OCI-M1 (cell line): ENCODE data around the gene RPS6KC1.
"Not testable (repeated sequence)": the region's sequence is repeated elsewhere in the genome, so short reads cannot be mapped to it uniquely, and the experiment has no call there.

Source experiments
- DNase-seq: peaks from one replicate; lab custom pipeline; 2025; lab: John Stamatoyannopoulos, UW

The RPS6KC1 gene

GRCh38 chr1:213160442-213160841, 109.4 kb downstream of the RPS6KC1 start:
- DNase-seq = not testable (repeated sequence)

GRCh38 chr1:213162338-213162737, 111.3 kb downstream of the RPS6KC1 start:
- no peak for DNase-seq

- no peak for DNase-seq
Observed at GRCh38 chr1:213162862-213163261, 111.8 kb downstream of the RPS6KC1 start.

GRCh38 chr1:213163278-213163711, 112.3 kb downstream of the RPS6KC1 start:
- DNase-seq = no peak

- no peak for DNase-seq
Observed at GRCh38 chr1:213164561-213164960, 113.5 kb downstream of the RPS6KC1 start.

- DNase-seq = no peak
Observed at GRCh38 chr1:213166852-213167251, 115.8 kb downstream of the RPS6KC1 start.

- no peak for DNase-seq
Observed at GRCh38 chr1:213171711-213172110, 120.7 kb downstream of the RPS6KC1 start.

- no peak for DNase-seq
Observed at GRCh38 chr1:213176341-213176740, 125.3 kb downstream of the RPS6KC1 start.

GRCh38 chr1:213179784-213180183, 128.7 kb downstream of the RPS6KC1 start:
- no peak for DNase-seq

GRCh38 chr1:213180833-213181232, 129.8 kb downstream of the RPS6KC1 start:
- no peak for DNase-seq

GRCh38 chr1:213183036-213183672, 132.1 kb downstream of the RPS6KC1 start:
- no peak for DNase-seq

- DNase-seq = peak; percentile 21
Observed at GRCh38 chr1:213186168-213186567, 135.1 kb downstream of the RPS6KC1 start.

GRCh38 chr1:213192026-213192425, 141.0 kb downstream of the RPS6KC1 start:
- no peak for DNase-seq

- no peak for DNase-seq
Observed at GRCh38 chr1:213194383-213194782, 143.3 kb downstream of the RPS6KC1 start.

- no peak for DNase-seq
Observed at GRCh38 chr1:213194855-213195254, 143.8 kb downstream of the RPS6KC1 start.

GRCh38 chr1:213196328-213197054, 145.4 kb downstream of the RPS6KC1 start:
- not testable (repeated sequence) for DNase-seq

- DNase-seq = no peak
Observed at GRCh38 chr1:213200630-213201029, 149.6 kb downstream of the RPS6KC1 start.

- no peak for DNase-seq
Observed at GRCh38 chr1:213201380-213202155, 150.5 kb downstream of the RPS6KC1 start.

GRCh38 chr1:213211201-213211600, 160.2 kb downstream of the RPS6KC1 start:
- DNase-seq = no peak

GRCh38 chr1:213219076-213219475, 168.0 kb downstream of the RPS6KC1 start:
- DNase-seq = not testable (repeated sequence)

- no peak for DNase-seq
Observed at GRCh38 chr1:213221209-213221608, 170.2 kb downstream of the RPS6KC1 start.

GRCh38 chr1:213227458-213227857, 176.4 kb downstream of the RPS6KC1 start:
- DNase-seq = no peak

- DNase-seq = no peak
Observed at GRCh38 chr1:213231795-213232231, 180.8 kb downstream of the RPS6KC1 start.
